NB4 (cell line): ENCODE data around the gene KCTD3.

Experiments
- CTCF ChIP-seq: IDR thresholded peaks from one replicate; pipeline ENCODE4 v1.5.1; 2012; ENCODE audit warnings: low read depth, low read length
- MYC ChIP-seq: IDR thresholded peaks from 2 replicates; pipeline ENCODE4 v1.6.1; 2011; ENCODE audit warnings: low read depth, low read length

GRCh38 chr1:215617979-215618378, 50.9 kb downstream of the KCTD3 start:
- TF ChIP-seq CTCF = no peak
- no peak for TF ChIP-seq MYC
